Testis (tissue), 3 donors: Measurements from ENCODE around the gene SH3BP4. TPM values are rescaled to one million over a fixed set of nuclear protein-coding genes. Genes with fewer than 3 reads are reported as not detected.

Experiments used
- DNase-seq: peaks from one replicate; pipeline ENCODE4 v3.0.0-alpha.2; 2019
- H3K27ac ChIP-seq, 2 donors: fragments of 200-600 bp; sonication (generic); one replicate each; pipeline ENCODE4 v1.5.1; 2019
- H3K27me3 ChIP-seq: fragments of 200-600 bp; sonication (generic); one replicate; pipeline ENCODE4 v1.5.1; 2019
- H3K36me3 ChIP-seq: fragments of 200-600 bp; sonication (generic); one replicate; pipeline ENCODE4 v1.5.1; 2017; ENCODE audit warnings: low read depth; ENCODE audit errors: missing control alignments
- H3K4me1 ChIP-seq: fragments of 200-600 bp; sonication (generic); one replicate; pipeline ENCODE4 v1.5.1; 2019
- H3K4me3 ChIP-seq, 2 donors: fragments of 200-600 bp; sonication (generic); one replicate each; pipeline ENCODE4 v1.5.1; 2017 to 2019
- H3K9me3 ChIP-seq: fragments of 200-600 bp; sonication (generic); one replicate; pipeline ENCODE4 v1.5.1; 2017
- CTCF ChIP-seq, 3 experiments: fragments of 450-650 bp in 2 of 3; fragments of 200-600 bp in 1 of 3; sonication (generic) in 1 of 3; IDR thresholded peaks; one replicate each; pipeline ENCODE4 v1.5.1; 2016 to 2019; ENCODE audit warnings: antibody characterized with exemption in 3 of 3, mild to moderate bottlenecking in 2 of 3, moderate library complexity in 1 of 3
- POLR2A ChIP-seq: fragments of 450-650 bp; IDR thresholded peaks from one replicate; pipeline ENCODE4 v1.6.1; 2017; ENCODE audit warnings: antibody characterized with exemption, mild to moderate bottlenecking, moderate library complexity
- WGBS, 2 donors: methylation state at CpG; one replicate each; pipeline ENCODE4 v1.1.5; 2018; 5-methylcytosine and 5-hydroxymethylcytosine counted together
- intact Hi-C: fragments of 100-400 bp; cut with DNase I; formaldehyde crosslinking; loops from one replicate; pipeline ENCODE4 v1.15.1; 2023; ENCODE audit warnings: low total_unique reads
- polyA plus RNA-seq: library from polyadenylated mRNA; stranded (reverse); fragments of 350-450 nt; fragmentation: Illumina TruSeq; extraction: RNeasy Lipid Tissue Mini Kit (QIAGEN cat#74804); gene quantifications from one replicate; pipeline ENCODE4 v1.2.3, GENCODE V29; 2014; ENCODE audit warnings: low read depth, low replicate concordance; ENCODE audit not compliant: insufficient read depth
- total RNA-seq, 2 donors: library from RNA; depleted of rRNA; stranded (reverse); fragments of >200 nt; gene quantifications; one replicate each; pipeline ENCODE4 v1.2.3, GENCODE V29; 2016

Gene SH3BP4
- total and polyA plus RNA-seq, 3 donors from 2014 or later: 33.3 to 88.5 (median 64.4) TPM

- Histone ChIP-seq H3K27me3 (no peaks in the 10 kb centered on the region), H3K27ac (no peak overlapping the region), H3K4me3 (no peak overlapping the region), H3K36me3 (no peaks in the 10 kb centered on the region), H3K4me1 (no peaks in the 10 kb centered on the region), H3K9me3 (no peaks in the 10 kb centered on the region)
- TF ChIP-seq CTCF (IDR thresholded peaks at IDR 0.05): no peak
- no peak for DNase-seq
- intact Hi-C loops: no loop called here
- 95 to 96% methylated on average over 30 to 43 of the region's 49 CpGs for WGBS, 2 donors
Measured at GRCh38 chr2:235042576-235043515, 91.0 kb downstream of the SH3BP4 start.

GRCh38 chr2:235043762-235044500 lies 92.1 kb downstream of the SH3BP4 start:
- H3K4me3 ChIP-seq: no peak overlapping the region
- WGBS, 2 donors: 83 to 88% methylated on average over 21 to 22 of the region's 22 CpGs
- no peaks in the 10 kb centered on the region for H3K36me3 ChIP-seq
- H3K27me3 ChIP-seq: no peaks in the 10 kb centered on the region
- no peaks in the 10 kb centered on the region for H3K4me1 ChIP-seq
- no peak overlapping the region for H3K27ac ChIP-seq
- no peak for TF ChIP-seq POLR2A
- TF ChIP-seq CTCF (IDR thresholded peaks at IDR 0.05): no peak
- DNase-seq: no peak
- H3K9me3 ChIP-seq: no peaks in the 10 kb centered on the region
- intact Hi-C loops: no loop called here

GRCh38 chr2:235044501-235045271 lies 92.9 kb downstream of the SH3BP4 start:
- WGBS, 2 donors: 77 to 82% methylated on average over 14 to 32 of the region's 32 CpGs
- Histone ChIP-seq H3K9me3 (no peaks in the 10 kb centered on the region), H3K27me3 (no peaks in the 10 kb centered on the region), H3K4me1 (no peaks in the 10 kb centered on the region), H3K36me3 (no peaks in the 10 kb centered on the region), H3K4me3 (no peak overlapping the region), H3K27ac (no peak overlapping the region)
- no peak for TF ChIP-seq CTCF (IDR thresholded peaks at IDR 0.05)
- TF ChIP-seq POLR2A: no peak
- no peak for DNase-seq
- intact Hi-C loops: no loop called here

GRCh38 chr2:235045336-235045972 lies 93.6 kb downstream of the SH3BP4 start:
- intact Hi-C loops: no loop called here
- TF ChIP-seq POLR2A (no peak), CTCF (IDR thresholded peaks at IDR 0.05) (no peak)
- H3K27me3 ChIP-seq: no peaks in the 10 kb centered on the region
- H3K4me1 ChIP-seq: no peaks in the 10 kb centered on the region
- no peak overlapping the region for H3K4me3 ChIP-seq
- no peaks in the 10 kb centered on the region for H3K36me3 ChIP-seq
- DNase-seq: no peak
- 84% methylated on average over 15 of the region's 15 CpGs for WGBS, 2 donors
- no peaks in the 10 kb centered on the region for H3K9me3 ChIP-seq
- no peak overlapping the region for H3K27ac ChIP-seq
